ENCODE data around the gene ZSWIM1. TPM values are rescaled to one million over a fixed set of nuclear protein-coding genes. Genes with fewer than 3 reads are reported as not detected.
A peak's percentile ranks its signal among the peaks of the same experiment; 100 is the strongest.

Gene ZSWIM1
- total and polyA plus RNA-seq, 2 of the 4 experiments (the other 2 are of a cell fraction) = 4.2 to 10.0 TPM

- intact Hi-C loops (cut with micrococcal nuclease) = no loop called here
- TF ChIP-seq ELK1 (IDR thresholded peaks at IDR 0.05; ENCODE audit: borderline replicate concordance, low read depth, low read length) (no peak), RCOR1 (IDR thresholded peaks at IDR 0.05; ENCODE audit: insufficient replicate concordance, low read length) (peak; percentile 31), FOS (IDR thresholded peaks at IDR 0.05; ENCODE audit: low read depth, low read length) (peak; percentile 42; the same call in 1 of the 2 replicates), MAFK (IDR thresholded peaks at IDR 0.05; ENCODE audit: low read depth, low read length) (no peak), USF2 (IDR thresholded peaks at IDR 0.05; ENCODE audit: low read depth, low read length) (no peak), CHD1 (IDR thresholded peaks at IDR 0.05; ENCODE audit: low read depth, low read length) (no peak)
- peak; percentile 64 for ATAC-seq (ENCODE audit: low read depth)
- CTCF ChIA-PET = interaction anchor here (1.3 to 1.5 kb wide), 2 partner anchors 14 to 15 kb away, joined by 3 read pairs; no protein-coding TSS in a partner anchor
- H3K18ac ChIP-seq (ENCODE audit: low read depth, low read length) = no peak overlapping the region
- peaks cover 5% of the 10 kb centered on the region; the same call in 1 of the 2 replicates for H4K20me1 ChIP-seq (ENCODE audit: insufficient read depth, low read length)
- no peak overlapping the region for H3K4me2 ChIP-seq (ENCODE audit: low read depth, low read length)
- POLR2A ChIA-PET (ENCODE audit: unreplicated experiment) = interaction anchor here (0.9 to 1.1 kb wide), 4 partner anchors 9 to 28 kb away, joined by 3 to 6 read pairs (median 4); no protein-coding TSS in a partner anchor
- peak overlapping the region; percentile 23 for H2AK9ac ChIP-seq (replicated peaks; ENCODE audit: low read depth, low read length, poor library complexity)
- H3K79me1 ChIP-seq (ENCODE audit: low read depth in 1 of 2, low read length in 2 of 2) = peaks cover 0 to 14% of the 10 kb centered on the region in 2 experiments; a peak in 2 of 4 replicates
- H3K4ac ChIP-seq (ENCODE audit: low read depth, low read length) = peak overlapping the region; percentile 46; the same call in 1 of the 2 replicates
- WGBS, 2 experiments (ENCODE audit: extremely low coverage in 2 of 2, insufficient read length in 1 of 2) = 80% methylated on average over 1 of the region's 8 CpGs; no CpG with 5 or more reads in 1 of the 2 experiments
- no TSS peak for BruUV-seq (replicated peaks)
- peaks cover 3% of the 10 kb centered on the region for H3K4me1 ChIP-seq (ENCODE audit: control insufficient read depth, insufficient read depth, low read length)
- H2BK20ac ChIP-seq (ENCODE audit: low read depth, low read length) = peak overlapping the region; percentile 37; the same call in 1 of the 2 replicates
- no peak overlapping the region; the same call in 1 of the 2 replicates for H4K91ac ChIP-seq (ENCODE audit: insufficient read depth, low read depth, low read length)
- H3K9me1 ChIP-seq (ENCODE audit: insufficient read depth, low read length) = peaks cover 19% of the 10 kb centered on the region
- H3K14ac ChIP-seq (replicated peaks; ENCODE audit: low read depth, low read length) = 0 out of 2 replicates have a peak overlapping the region, but pooled peaks have one; percentile 68
- peak overlapping the region; percentile 8; the same call in 1 of the 2 replicates for H2AK5ac ChIP-seq (ENCODE audit: low read depth, low read length)
- H3K9ac ChIP-seq (ENCODE audit: low read depth, low read length) = no peak overlapping the region
- peak; percentile 90 for DNase-seq
- H3K4me3 ChIP-seq (ENCODE audit: insufficient read depth, low read depth, low read length) = no peak overlapping the region
- no peak overlapping the region for H2AFZ ChIP-seq (replicated peaks; ENCODE audit: low read length, poor library complexity)
- no peak overlapping the region for H2BK5ac ChIP-seq (ENCODE audit: low read depth, low read length, poor library complexity, severe bottlenecking)
- H2BK120ac ChIP-seq (ENCODE audit: low read depth, low read length) = peak overlapping the region; percentile 75; the same call in 1 of the 2 replicates
- no peak overlapping the region for H3K27ac ChIP-seq (ENCODE audit: insufficient read depth, low read length)
- no peaks in the 10 kb centered on the region for H3K9me3 ChIP-seq (ENCODE audit: control insufficient read depth, insufficient read depth, low read length)
- in situ Hi-C loops (cut with MboI; ENCODE audit: low sequenced_read_pairs) = loop anchor here (25.0 kb wide), 1 partner anchor 568 kb away; the partner anchor contains the start of gene SDC4
- no peak overlapping the region for H3K56ac ChIP-seq (ENCODE audit: extremely low read depth, insufficient read depth, low read length)
- peak overlapping the region; percentile 8; the same call in 1 of the 2 replicates for H4K5ac ChIP-seq (ENCODE audit: low read depth, low read length)
- dilution Hi-C loops (cut with HindIII; ENCODE audit: low sequenced_read_pairs, unreplicated experiment) = no loop called here
- 0 out of 2 replicates have a peak overlapping the region, but pooled peaks have one; percentile 57 for H3K23ac ChIP-seq (ENCODE audit: low read depth, low read length)
- no peaks in the 10 kb centered on the region for H3K27me3 ChIP-seq (ENCODE audit: control insufficient read depth, insufficient read depth, low read length)
- no peak overlapping the region for H2BK15ac ChIP-seq (ENCODE audit: low read depth, low read length)
- H4K8ac ChIP-seq (ENCODE audit: low read depth in 2 of 2, low read length in 2 of 2) = peak overlapping the region in 1 of 2 experiments; percentile 51; a peak in 2 of 4 replicates
- H3K36me3 ChIP-seq (ENCODE audit: control insufficient read depth, insufficient read depth, low read length) = peaks cover 40% of the 10 kb centered on the region; the same call in 1 of the 2 replicates
These were observed 24.6 kb downstream of the ZSWIM1 start for GRCh38 chr20:45905505-45906079.
